Lung (tissue), 12 donors: Measurements from ENCODE around the gene ELN. TPM values are rescaled to one million over a fixed set of nuclear protein-coding genes. Genes with fewer than 3 reads are reported as not detected.

ENCODE experiments used
- ATAC-seq: fragments of 200-7000 bp; cut with Tn5 transposase; one replicate; pipeline ENCODE4 v1.9.1; 2020; ENCODE audit warnings: moderate number of reproducible peaks; ENCODE audit not compliant: insufficient read depth, low FRiP score
- DNase-seq, 3 donors: peaks; one replicate each; pipeline ENCODE4 v3.0.0-alpha.2; 2013 to 2017
- H3K27ac ChIP-seq, 2 donors: one replicate each; pipeline ENCODE4 v1.5.1; 2013; ENCODE audit warnings: mild to moderate bottlenecking in 2 of 2, moderate library complexity in 2 of 2, control low read depth in 1 of 2, inconsistent platforms in 1 of 2, low read depth in 1 of 2, low read length in 1 of 2
- H3K27me3 ChIP-seq, 3 donors: one replicate each; pipeline ENCODE4 v1.5.1; 2013; ENCODE audit warnings: low read length in 2 of 3; ENCODE audit not compliant: control insufficient read depth in 3 of 3, insufficient read depth in 3 of 3
- H3K36me3 ChIP-seq, 4 donors: one replicate each; pipeline ENCODE4 v1.5.1; 2013; ENCODE audit warnings: low read length in 4 of 4, mild to moderate bottlenecking in 1 of 4, moderate library complexity in 1 of 4; ENCODE audit not compliant: control insufficient read depth in 4 of 4, insufficient read depth in 4 of 4
- H3K4me1 ChIP-seq, 5 donors: one replicate each; pipeline ENCODE4 v1.5.1; 2013; ENCODE audit warnings: low read length in 5 of 5, mild to moderate bottlenecking in 2 of 5, moderate library complexity in 1 of 5; ENCODE audit not compliant: control insufficient read depth in 5 of 5, insufficient read depth in 5 of 5
- H3K4me3 ChIP-seq: one replicate; pipeline ENCODE4 v1.5.1; 2013; ENCODE audit warnings: mild to moderate bottlenecking, control low read depth, moderate library complexity
- H3K9ac ChIP-seq, 2 donors: one replicate each; pipeline ENCODE4 v1.5.1; 2013; ENCODE audit warnings: low read length in 2 of 2, control low read depth in 1 of 2; ENCODE audit not compliant: insufficient read depth in 1 of 2
- H3K9me3 ChIP-seq, 4 donors: one replicate each; pipeline ENCODE4 v1.5.1; 2013; ENCODE audit warnings: low read length in 3 of 4, mild to moderate bottlenecking in 1 of 4, moderate library complexity in 1 of 4; ENCODE audit not compliant: control insufficient read depth in 4 of 4, insufficient read depth in 3 of 4
- WGBS, 2 donors: extraction: QIAGEN DNeasy Blood & Tissue Kit; methylation state at CpG; one replicate each; pipeline ENCODE4 v1.1.7; 2013; 5-methylcytosine and 5-hydroxymethylcytosine counted together
- polyA plus RNA-seq, 2 donors: library from polyadenylated mRNA; stranded (reverse); fragments of 200-250 nt; gene quantifications; one replicate each; pipeline ENCODE4 v1.2.1, GENCODE V29; 2013
- total RNA-seq, 2 donors: library from RNA; depleted of rRNA in 1 of 2; stranded (reverse); fragments of >200 nt in 1 of 2; gene quantifications; one replicate each; pipeline ENCODE4 v1.2.1, GENCODE V29; 2014 to 2021
- TF ChIP-seq, protein P1 (sequence below): IDR thresholded peaks from 2 replicates; pipeline ENCODE4 v1.5.1; 2012; ENCODE audit warnings: mild to moderate bottlenecking; ENCODE audit errors: control extremely low read depth, extremely low read depth
- donor health status: control.
- donor health status: control.
- donor health status: Bipolar disorder and iron deficiency.
- donor health status: healthy.
- donor health status: DM: yes; HTN: yes; CAD: no.

The ELN gene
- total and polyA plus RNA-seq, 4 donors = 60.4 to 274 (median 125) TPM

DNA sequence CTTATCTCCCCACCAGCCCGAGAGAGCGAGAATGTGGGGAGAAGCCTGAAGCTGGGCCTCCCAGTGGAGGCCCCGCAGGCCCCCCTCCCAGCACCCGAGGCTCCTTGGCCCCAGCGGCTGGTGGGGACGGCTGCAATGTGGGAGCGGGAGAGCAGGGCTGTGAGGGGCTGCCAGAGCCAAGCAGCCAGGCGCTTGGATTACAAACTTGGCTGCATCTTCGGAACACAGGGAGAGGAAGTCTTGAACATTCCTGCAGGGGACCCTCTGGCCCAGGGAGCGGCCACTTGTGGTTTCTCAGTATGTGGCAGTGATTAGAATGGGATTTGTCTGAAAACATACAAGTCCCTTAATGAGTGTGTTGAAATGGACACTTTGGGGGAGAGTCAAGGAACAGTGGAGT is 23.2 kb downstream of the ELN start:
- peak overlapping the region in 1 of 2 donors; percentile 44 for H3K27ac ChIP-seq

DNA sequence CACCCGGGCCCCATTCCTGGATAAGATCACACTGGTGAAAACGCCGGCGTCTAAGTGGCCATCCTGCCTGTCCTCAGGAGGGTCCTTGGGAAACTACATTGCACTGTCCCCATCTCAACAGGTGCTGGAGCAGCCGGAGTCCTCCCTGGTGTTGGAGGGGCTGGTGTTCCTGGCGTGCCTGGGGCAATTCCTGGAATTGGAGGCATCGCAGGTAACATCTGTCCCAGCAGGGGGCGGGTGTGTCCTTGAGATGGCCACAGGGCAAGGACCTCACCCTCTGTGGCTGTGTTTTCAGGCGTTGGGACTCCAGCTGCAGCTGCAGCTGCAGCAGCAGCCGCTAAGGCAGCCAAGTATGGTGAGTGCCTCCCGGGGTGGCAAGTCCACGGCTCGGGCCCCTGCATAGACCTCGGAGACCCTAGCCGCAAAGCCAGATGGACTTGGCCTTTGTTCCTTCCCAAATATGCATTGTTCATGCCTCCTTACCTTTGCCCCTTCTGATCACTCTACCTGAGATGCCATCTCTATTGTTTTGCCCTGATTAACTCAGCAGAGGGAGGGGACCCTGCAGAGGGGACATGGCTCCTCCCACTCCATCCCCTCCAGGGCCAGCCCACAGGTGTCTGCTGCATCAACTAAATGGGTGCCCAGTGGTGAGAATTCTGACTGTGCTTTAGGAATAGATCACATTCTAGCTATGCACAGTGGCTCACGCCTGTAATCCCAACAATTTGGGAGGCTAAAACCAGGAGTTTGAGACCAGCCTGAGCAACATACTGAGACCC is 23.8 kb downstream of the ELN start:
- Histone ChIP-seq H3K27ac (peak overlapping the region in 1 of 2 donors; percentile 44), H3K4me1 (peaks cover 0 to 14% (median 4%) of the 10 kb centered on the region in 5 donors), H3K27me3 (no peaks in the 10 kb centered on the region), H3K9ac (no peak overlapping the region), H3K9me3 (no peaks in the 10 kb centered on the region), H3K4me3 (no peak overlapping the region), H3K36me3 (peaks cover 0 to 43% (median 26%) of the 10 kb centered on the region in 4 donors)
- no peak for ATAC-seq
- DNase-seq = peak in 2 of 3 donors; percentile 13 to 38
- WGBS, 2 donors = 68 to 77% methylated on average over 16 of the region's 16 CpGs
- TF ChIP-seq, protein P1, sequence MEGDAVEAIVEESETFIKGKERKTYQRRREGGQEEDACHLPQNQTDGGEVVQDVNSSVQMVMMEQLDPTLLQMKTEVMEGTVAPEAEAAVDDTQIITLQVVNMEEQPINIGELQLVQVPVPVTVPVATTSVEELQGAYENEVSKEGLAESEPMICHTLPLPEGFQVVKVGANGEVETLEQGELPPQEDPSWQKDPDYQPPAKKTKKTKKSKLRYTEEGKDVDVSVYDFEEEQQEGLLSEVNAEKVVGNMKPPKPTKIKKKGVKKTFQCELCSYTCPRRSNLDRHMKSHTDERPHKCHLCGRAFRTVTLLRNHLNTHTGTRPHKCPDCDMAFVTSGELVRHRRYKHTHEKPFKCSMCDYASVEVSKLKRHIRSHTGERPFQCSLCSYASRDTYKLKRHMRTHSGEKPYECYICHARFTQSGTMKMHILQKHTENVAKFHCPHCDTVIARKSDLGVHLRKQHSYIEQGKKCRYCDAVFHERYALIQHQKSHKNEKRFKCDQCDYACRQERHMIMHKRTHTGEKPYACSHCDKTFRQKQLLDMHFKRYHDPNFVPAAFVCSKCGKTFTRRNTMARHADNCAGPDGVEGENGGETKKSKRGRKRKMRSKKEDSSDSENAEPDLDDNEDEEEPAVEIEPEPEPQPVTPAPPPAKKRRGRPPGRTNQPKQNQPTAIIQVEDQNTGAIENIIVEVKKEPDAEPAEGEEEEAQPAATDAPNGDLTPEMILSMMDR = no peak

More for the DNA sequence above, 23.2 kb downstream of the ELN start:
- Histone ChIP-seq H3K27me3 (no peaks in the 10 kb centered on the region), H3K36me3 (peaks cover 0 to 41% (median 26%) of the 10 kb centered on the region in 4 donors), H3K9ac (no peak overlapping the region), H3K4me1 (peaks cover 0 to 14% (median 4%) of the 10 kb centered on the region in 5 donors), H3K4me3 (no peak overlapping the region), H3K9me3 (no peaks in the 10 kb centered on the region)
- TF ChIP-seq, protein P1 = no peak
- DNase-seq (peak; percentile 84 to 89 (median 87)), ATAC-seq (no peak)
- WGBS, 2 donors = 62 to 80% methylated on average over 10 of the region's 10 CpGs

DNA sequence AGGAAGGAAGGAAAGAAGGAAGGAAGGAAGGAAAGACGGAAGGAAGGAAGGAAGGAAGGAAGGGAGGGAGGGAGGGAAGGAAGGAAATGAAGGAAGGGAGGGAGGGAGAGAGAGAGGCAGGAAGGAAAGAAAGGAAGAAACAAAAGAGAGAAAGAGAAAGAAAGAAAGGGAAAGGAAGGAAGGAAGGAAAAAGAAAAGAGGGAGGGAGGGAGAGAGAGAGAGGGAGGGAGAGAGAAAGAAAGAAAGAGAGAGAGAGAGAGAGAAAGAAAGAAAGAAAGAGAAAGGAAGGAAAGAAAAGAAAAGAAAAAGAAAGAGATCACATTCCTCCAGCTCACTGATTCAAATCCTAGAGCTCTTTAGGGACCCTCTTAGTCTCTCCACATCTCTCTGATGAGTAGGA is 24.7 kb downstream of the ELN start:
- Histone ChIP-seq H3K36me3 (peaks cover 0 to 40% (median 24%) of the 10 kb centered on the region in 4 donors), H3K27ac (no peak overlapping the region), H3K9ac (no peak overlapping the region), H3K4me1 (peaks cover 0 to 14% (median 4%) of the 10 kb centered on the region in 5 donors), H3K9me3 (no peaks in the 10 kb centered on the region), H3K4me3 (no peak overlapping the region), H3K27me3 (no peaks in the 10 kb centered on the region)
- ATAC-seq = no peak
- 67 to 75% methylated on average over 1 of the region's 1 CpG for WGBS, 2 donors
- no peak for DNase-seq
- TF ChIP-seq, protein P1 = no peak
